Parathyroid adenoma (tissue), 2 donors: ENCODE results near the gene FMNL3.
A peak's percentile ranks its signal among the peaks of the same experiment; 100 is the strongest.

Experiments
- H2AFZ ChIP-seq: fragments of 300-600 bp; sonication (generic); one replicate; pipeline ENCODE4 v1.7.0; 2017; ENCODE audit warnings: antibody characterized with exemption, mild to moderate bottlenecking
- H3K27ac ChIP-seq: fragments of 300-600 bp; sonication (generic); one replicate; pipeline ENCODE4 v1.7.0; 2017
- H3K27me3 ChIP-seq: fragments of 300-600 bp; sonication (generic); one replicate; pipeline ENCODE4 v1.7.0; 2017; ENCODE audit warnings: low read length; ENCODE audit not compliant: control insufficient read depth, insufficient read depth
- H3K36me3 ChIP-seq: fragments of 300-600 bp; sonication (generic); one replicate; pipeline ENCODE4 v1.7.0; 2017; ENCODE audit warnings: low read length; ENCODE audit not compliant: control insufficient read depth, insufficient read depth
- H3K4me1 ChIP-seq: fragments of 300-600 bp; sonication (generic); one replicate; pipeline ENCODE4 v1.7.0; 2017; ENCODE audit warnings: control low read depth
- H3K4me2 ChIP-seq: fragments of 300-600 bp; sonication (generic); one replicate; pipeline ENCODE4 v1.7.0; 2017; ENCODE audit warnings: low read length
- H3K4me3 ChIP-seq: fragments of 300-600 bp; sonication (generic); one replicate; pipeline ENCODE4 v1.7.0; 2017; ENCODE audit warnings: low read depth, low read length
- H3K79me2 ChIP-seq: fragments of 300-600 bp; sonication (generic); one replicate; pipeline ENCODE4 v1.7.0; 2017; ENCODE audit warnings: control low read depth
- H3K9ac ChIP-seq: fragments of 300-600 bp; sonication (generic); one replicate; pipeline ENCODE4 v1.7.0; 2017; ENCODE audit warnings: mild to moderate bottlenecking
- H3K9me3 ChIP-seq: fragments of 300-600 bp; sonication (generic); one replicate; pipeline ENCODE4 v1.7.0; 2017; ENCODE audit warnings: low read length; ENCODE audit not compliant: control insufficient read depth
- TF ChIP-seq, protein P1 (sequence below): fragments of 300-600 bp; sonication (generic); IDR thresholded peaks from one replicate; pipeline ENCODE4 v1.7.0; 2017; ENCODE audit warnings: antibody characterized with exemption, mild to moderate bottlenecking
- donor health status: primary hyperparathyroidism.

The FMNL3 gene

DNA sequence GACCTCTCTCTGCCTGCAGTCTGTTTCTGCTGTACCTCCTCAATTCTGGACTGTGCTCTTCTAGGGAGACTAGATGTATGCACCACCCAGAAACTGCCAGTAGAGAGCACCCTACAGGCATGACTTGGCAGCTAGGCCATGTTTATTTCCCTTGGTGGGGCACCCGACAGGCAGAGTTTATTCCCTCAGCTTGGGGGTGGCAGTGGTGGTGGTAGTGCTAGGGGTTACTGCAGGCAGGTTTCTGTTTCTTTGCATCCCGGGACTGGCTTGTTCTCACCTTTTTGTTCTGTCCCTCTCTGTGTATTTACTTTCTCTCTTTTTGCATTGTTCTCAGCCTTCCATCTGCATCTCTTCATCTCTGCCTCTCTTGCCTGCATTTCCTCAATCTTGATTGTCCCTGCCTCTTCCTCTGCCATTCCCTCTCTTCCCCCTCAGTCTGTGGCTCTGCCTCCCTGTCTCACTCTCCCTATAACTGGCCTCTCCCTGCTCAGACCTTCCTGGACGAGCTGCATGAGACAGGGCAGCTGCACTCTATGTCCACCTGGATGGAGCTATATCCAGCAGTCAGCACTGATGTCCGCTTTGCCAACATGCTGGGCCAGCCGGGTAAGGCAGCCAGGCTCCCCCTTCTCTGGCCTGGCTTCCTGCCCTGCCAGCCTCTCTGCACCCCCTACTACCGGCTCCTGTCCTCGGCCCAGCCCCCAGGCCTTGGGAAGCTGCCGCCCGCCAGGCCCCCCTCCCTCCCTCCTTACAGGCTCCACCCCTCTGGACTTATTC, 70.0 kb downstream of the FMNL3 start:
- TF ChIP-seq, protein P1, sequence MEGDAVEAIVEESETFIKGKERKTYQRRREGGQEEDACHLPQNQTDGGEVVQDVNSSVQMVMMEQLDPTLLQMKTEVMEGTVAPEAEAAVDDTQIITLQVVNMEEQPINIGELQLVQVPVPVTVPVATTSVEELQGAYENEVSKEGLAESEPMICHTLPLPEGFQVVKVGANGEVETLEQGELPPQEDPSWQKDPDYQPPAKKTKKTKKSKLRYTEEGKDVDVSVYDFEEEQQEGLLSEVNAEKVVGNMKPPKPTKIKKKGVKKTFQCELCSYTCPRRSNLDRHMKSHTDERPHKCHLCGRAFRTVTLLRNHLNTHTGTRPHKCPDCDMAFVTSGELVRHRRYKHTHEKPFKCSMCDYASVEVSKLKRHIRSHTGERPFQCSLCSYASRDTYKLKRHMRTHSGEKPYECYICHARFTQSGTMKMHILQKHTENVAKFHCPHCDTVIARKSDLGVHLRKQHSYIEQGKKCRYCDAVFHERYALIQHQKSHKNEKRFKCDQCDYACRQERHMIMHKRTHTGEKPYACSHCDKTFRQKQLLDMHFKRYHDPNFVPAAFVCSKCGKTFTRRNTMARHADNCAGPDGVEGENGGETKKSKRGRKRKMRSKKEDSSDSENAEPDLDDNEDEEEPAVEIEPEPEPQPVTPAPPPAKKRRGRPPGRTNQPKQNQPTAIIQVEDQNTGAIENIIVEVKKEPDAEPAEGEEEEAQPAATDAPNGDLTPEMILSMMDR, result peak; percentile 45
- Histone ChIP-seq H3K9me3 (no peaks in the 10 kb centered on the region), H3K4me2 (no peak overlapping the region), H3K27ac (no peak overlapping the region), H3K27me3 (no peaks in the 10 kb centered on the region), H3K36me3 (no peaks in the 10 kb centered on the region), H3K4me3 (no peak overlapping the region), H3K4me1 (no peaks in the 10 kb centered on the region), H2AFZ (no peak overlapping the region), H3K79me2 (peaks cover 2% of the 10 kb centered on the region), H3K9ac (no peak overlapping the region)

GRCh38 chr12:49636574-49636973, 70.6 kb downstream of the FMNL3 start:
- H3K36me3 ChIP-seq, result no peaks in the 10 kb centered on the region
- TF ChIP-seq, protein P1, result no peak
- H3K9ac ChIP-seq, result no peak overlapping the region
- H3K4me2 ChIP-seq, result no peak overlapping the region
- no peaks in the 10 kb centered on the region for H3K9me3 ChIP-seq
- no peaks in the 10 kb centered on the region for H3K27me3 ChIP-seq
- H3K79me2 ChIP-seq, result peaks cover 2% of the 10 kb centered on the region
- H3K4me1 ChIP-seq, result no peaks in the 10 kb centered on the region
- H3K27ac ChIP-seq, result no peak overlapping the region
- no peak overlapping the region for H3K4me3 ChIP-seq
- no peak overlapping the region for H2AFZ ChIP-seq

GRCh38 chr12:49635656-49636055, 71.5 kb downstream of the FMNL3 start:
- Histone ChIP-seq H3K79me2 (peaks cover 2% of the 10 kb centered on the region), H3K27ac (no peak overlapping the region), H2AFZ (no peak overlapping the region), H3K4me1 (no peaks in the 10 kb centered on the region), H3K4me3 (no peak overlapping the region), H3K9ac (no peak overlapping the region), H3K27me3 (no peaks in the 10 kb centered on the region), H3K4me2 (no peak overlapping the region), H3K9me3 (no peaks in the 10 kb centered on the region), H3K36me3 (no peaks in the 10 kb centered on the region)
- TF ChIP-seq, protein P1, result no peak

DNA sequence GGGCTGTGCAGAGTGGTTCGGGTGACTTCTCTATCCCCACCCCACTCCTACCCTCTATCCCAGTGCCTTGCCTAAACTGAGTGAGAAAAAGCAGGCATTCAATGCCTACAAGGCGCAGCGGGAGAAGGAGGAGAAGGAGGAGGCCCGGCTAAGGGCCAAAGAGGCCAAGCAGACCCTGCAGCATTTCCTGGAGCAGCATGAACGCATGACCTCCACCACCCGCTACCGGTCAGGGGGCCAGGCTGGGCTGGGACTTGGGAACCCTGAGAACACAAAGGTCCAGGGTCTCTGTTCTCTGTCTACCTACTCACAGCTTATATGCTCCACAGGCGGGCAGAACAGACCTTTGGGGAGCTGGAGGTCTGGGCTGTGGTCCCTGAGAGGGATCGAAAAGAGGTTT, 72.2 kb downstream of the FMNL3 start:
- peaks cover 2% of the 10 kb centered on the region for H3K79me2 ChIP-seq

More for the DNA sequence above, 72.2 kb downstream of the FMNL3 start:
- TF ChIP-seq, protein P1, result no peak
- Histone ChIP-seq H3K9ac (no peak overlapping the region), H3K36me3 (no peaks in the 10 kb centered on the region), H3K4me2 (no peak overlapping the region), H3K4me3 (no peak overlapping the region), H3K9me3 (no peaks in the 10 kb centered on the region), H3K27ac (no peak overlapping the region), H3K27me3 (no peaks in the 10 kb centered on the region), H2AFZ (no peak overlapping the region), H3K4me1 (no peaks in the 10 kb centered on the region)
